Fibroblast of the conjunctiva (primary cell): ENCODE measurements around the gene SLC2A9.

Source experiments
- DNase-seq: peaks from one replicate; pipeline ENCODE4 v3.0.0-alpha.2; 2010; ENCODE audit warnings: low read depth

SLC2A9 gene

GRCh38 chr4:10020871-10021652 lies at the start of gene SLC2A9:
Gene SLC2A9 (minus strand): TSS chr4:10021497. CDS start chr4:10021429, 68 bp downstream.
- DNase-seq = no peak

GRCh38 chr4:10069075-10069642 lies 47.9 kb upstream of the SLC2A9 start:
- DNase-seq = no peak

- no peak for DNase-seq
Measured at GRCh38 chr4:10066670-10067651, 45.7 kb upstream of the SLC2A9 start.

- DNase-seq = no peak
Measured at GRCh38 chr4:10066206-10066605, 44.9 kb upstream of the SLC2A9 start.

GRCh38 chr4:10063544-10064300 lies 42.4 kb upstream of the SLC2A9 start:
- DNase-seq = peak; percentile 51

GRCh38 chr4:10061650-10062415 lies 40.5 kb upstream of the SLC2A9 start:
- DNase-seq = no peak

- no peak for DNase-seq
Measured at GRCh38 chr4:10058371-10058770, 37.1 kb upstream of the SLC2A9 start.

GRCh38 chr4:10057023-10057395 lies 35.7 kb upstream of the SLC2A9 start:
- no peak for DNase-seq

- no peak for DNase-seq
Measured at GRCh38 chr4:10056334-10057022, 35.2 kb upstream of the SLC2A9 start.

GRCh38 chr4:10055871-10056270 lies 34.6 kb upstream of the SLC2A9 start:
- no peak for DNase-seq

- no peak for DNase-seq
Measured at GRCh38 chr4:10054571-10055041, 33.3 kb upstream of the SLC2A9 start.

- DNase-seq = no peak
Measured at GRCh38 chr4:10053635-10054453, 32.5 kb upstream of the SLC2A9 start.

GRCh38 chr4:10051517-10052135 lies 30.3 kb upstream of the SLC2A9 start:
- DNase-seq = no peak

GRCh38 chr4:10050721-10051120 lies 29.4 kb upstream of the SLC2A9 start:
- DNase-seq = no peak

GRCh38 chr4:10050261-10050661 lies 29.0 kb upstream of the SLC2A9 start:
- DNase-seq = no peak

GRCh38 chr4:10048941-10049697 lies 27.8 kb upstream of the SLC2A9 start:
- DNase-seq = no peak

GRCh38 chr4:10047967-10048366 lies 26.7 kb upstream of the SLC2A9 start:
- DNase-seq = no peak

- no peak for DNase-seq
Measured at GRCh38 chr4:10046471-10046870, 25.2 kb upstream of the SLC2A9 start.
